ENCODE measurements around the gene FGD5.

The FGD5 gene

GRCh38 chr3:14780927-14781507 is 37.7 kb upstream of the FGD5 start:
- Histone ChIP-seq H3K4me3 (no peak overlapping the region), H3K27me3 (ENCODE audit: low read depth) (no peaks in the 10 kb centered on the region), H3K4me1 (no peaks in the 10 kb centered on the region), H3K36me3 (replicated peaks) (no peaks in the 10 kb centered on the region), H3K9me3 (0 out of 2 replicates have a peak, but pooled peaks cover 3% of the 10 kb centered on the region)
- in situ Hi-C loops (cut with MboI; ENCODE audit: low sequenced_read_pairs), result no loop called here
- DNase-seq (ENCODE audit: low spot score in 2 of 2), result peak; percentile 38 to 78

- 0 out of 2 replicates have a peak, but pooled peaks cover 3% of the 10 kb centered on the region for H3K9me3 ChIP-seq
- in situ Hi-C loops (cut with MboI; ENCODE audit: low sequenced_read_pairs), result no loop called here
- H3K4me1 ChIP-seq, result no peaks in the 10 kb centered on the region
- DNase-seq (ENCODE audit: low spot score in 2 of 2), result no peak
- H3K4me3 ChIP-seq, result no peak overlapping the region
- no peaks in the 10 kb centered on the region for H3K27me3 ChIP-seq (ENCODE audit: low read depth)
- no peaks in the 10 kb centered on the region for H3K36me3 ChIP-seq (replicated peaks)
Measured at GRCh38 chr3:14783480-14784086, 35.2 kb upstream of the FGD5 start.

- Histone ChIP-seq H3K9me3 (no peaks in the 10 kb centered on the region), H3K4me1 (no peaks in the 10 kb centered on the region), H3K36me3 (replicated peaks) (no peaks in the 10 kb centered on the region), H3K4me3 (no peak overlapping the region), H3K27me3 (ENCODE audit: low read depth) (no peaks in the 10 kb centered on the region)
- in situ Hi-C loops (cut with MboI; ENCODE audit: low sequenced_read_pairs), result no loop called here
- DNase-seq (ENCODE audit: low spot score in 2 of 2), result peak in 1 of 2 experiments; percentile 31
Measured at GRCh38 chr3:14784087-14784681, 34.6 kb upstream of the FGD5 start.

- in situ Hi-C loops (cut with MboI; ENCODE audit: low sequenced_read_pairs), result no loop called here
Measured at GRCh38 chr3:14785207-14786155, 33.3 kb upstream of the FGD5 start.

DNA sequence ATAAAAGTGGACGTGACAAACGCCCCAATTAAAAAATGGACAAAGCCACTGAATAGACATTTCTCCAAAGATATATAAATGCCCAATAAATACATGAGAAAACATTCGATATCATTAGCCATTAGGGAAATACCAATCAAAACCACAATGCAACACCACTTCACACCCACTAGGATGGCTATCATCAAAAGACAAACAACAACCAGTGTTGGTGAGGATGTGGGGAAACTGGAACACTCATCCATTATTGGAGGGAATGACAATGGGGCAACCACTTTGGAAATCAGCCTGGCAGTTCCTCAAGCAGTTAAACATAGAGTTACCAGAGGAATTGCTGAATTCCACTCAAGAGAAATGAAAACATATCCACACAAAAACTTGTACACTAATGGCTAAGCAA is 32.4 kb upstream of the FGD5 start:
- H3K36me3 ChIP-seq (replicated peaks), result no peaks in the 10 kb centered on the region
- H3K27me3 ChIP-seq (ENCODE audit: low read depth), result peaks cover 3% of the 10 kb centered on the region; the same call in 1 of the 2 replicates
- in situ Hi-C loops (cut with MboI; ENCODE audit: low sequenced_read_pairs), result no loop called here
- no peaks in the 10 kb centered on the region for H3K4me1 ChIP-seq
- H3K9me3 ChIP-seq, result no peaks in the 10 kb centered on the region
- no peak for DNase-seq (ENCODE audit: low spot score in 2 of 2)
- H3K4me3 ChIP-seq, result no peak overlapping the region

More at GRCh38 chr3:14785207-14786155, 33.3 kb upstream of the FGD5 start:
- no peaks in the 10 kb centered on the region for H3K4me1 ChIP-seq
- no peaks in the 10 kb centered on the region for H3K9me3 ChIP-seq
- no peaks in the 10 kb centered on the region; the same call in 1 of the 2 replicates for H3K27me3 ChIP-seq (ENCODE audit: low read depth)
- H3K4me3 ChIP-seq, result no peak overlapping the region
- no peak for DNase-seq (ENCODE audit: low spot score in 2 of 2)
- no peaks in the 10 kb centered on the region for H3K36me3 ChIP-seq (replicated peaks)

DNA sequence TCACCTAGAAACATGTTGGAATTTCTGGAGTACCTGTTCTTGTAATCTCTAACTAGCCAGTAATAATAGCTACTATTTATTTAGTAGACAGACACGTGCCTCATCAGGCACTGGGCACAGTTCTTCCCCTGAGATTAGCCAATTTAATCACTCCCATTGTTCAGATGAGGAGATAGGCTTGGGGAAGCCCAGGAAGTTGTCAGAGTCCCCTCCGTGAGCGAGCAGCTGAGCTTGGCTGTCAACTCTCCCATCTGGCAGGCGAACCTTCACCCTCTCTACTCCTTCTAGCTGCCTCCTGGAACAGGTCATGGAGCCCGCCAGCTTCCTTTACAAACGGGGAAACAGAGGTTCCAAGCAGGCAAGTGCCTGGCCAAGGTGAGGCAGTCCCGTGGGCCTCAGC is 31.1 kb upstream of the FGD5 start:
- no peak for DNase-seq (ENCODE audit: low spot score in 2 of 2)
- no peak overlapping the region for H3K4me3 ChIP-seq
- no peaks in the 10 kb centered on the region for H3K4me1 ChIP-seq
- H3K9me3 ChIP-seq, result no peaks in the 10 kb centered on the region
- in situ Hi-C loops (cut with MboI; ENCODE audit: low sequenced_read_pairs), result no loop called here
- H3K36me3 ChIP-seq (replicated peaks), result no peaks in the 10 kb centered on the region
- H3K27me3 ChIP-seq (ENCODE audit: low read depth), result peaks cover 3% of the 10 kb centered on the region

DNA sequence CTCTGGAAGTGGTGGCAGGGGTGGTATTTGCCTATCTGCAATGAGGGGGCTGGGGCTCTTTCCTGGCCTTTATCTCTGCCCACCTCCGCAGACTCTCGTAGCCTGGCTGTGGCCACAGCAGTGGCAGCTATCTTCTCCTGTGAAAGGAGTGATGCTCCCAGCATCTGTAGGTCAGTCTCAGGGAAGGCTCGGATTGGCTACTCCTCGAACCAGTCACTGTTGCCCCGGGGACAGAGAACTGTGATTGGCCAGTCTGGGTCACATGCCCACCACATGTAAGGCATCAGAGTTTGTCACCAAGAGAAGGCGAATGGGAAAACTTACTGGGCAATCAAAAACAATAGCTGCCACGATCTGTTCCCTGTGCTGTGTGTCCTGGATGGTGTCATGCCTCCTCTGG is 30.1 kb upstream of the FGD5 start:
- H3K9me3 ChIP-seq, result no peaks in the 10 kb centered on the region
- DNase-seq (ENCODE audit: low spot score in 2 of 2), result no peak
- H3K4me1 ChIP-seq, result no peaks in the 10 kb centered on the region
- no peaks in the 10 kb centered on the region for H3K36me3 ChIP-seq (replicated peaks)
- H3K4me3 ChIP-seq, result no peak overlapping the region
- in situ Hi-C loops (cut with MboI; ENCODE audit: low sequenced_read_pairs), result no loop called here
- peaks cover 3% of the 10 kb centered on the region for H3K27me3 ChIP-seq (ENCODE audit: low read depth)

DNA sequence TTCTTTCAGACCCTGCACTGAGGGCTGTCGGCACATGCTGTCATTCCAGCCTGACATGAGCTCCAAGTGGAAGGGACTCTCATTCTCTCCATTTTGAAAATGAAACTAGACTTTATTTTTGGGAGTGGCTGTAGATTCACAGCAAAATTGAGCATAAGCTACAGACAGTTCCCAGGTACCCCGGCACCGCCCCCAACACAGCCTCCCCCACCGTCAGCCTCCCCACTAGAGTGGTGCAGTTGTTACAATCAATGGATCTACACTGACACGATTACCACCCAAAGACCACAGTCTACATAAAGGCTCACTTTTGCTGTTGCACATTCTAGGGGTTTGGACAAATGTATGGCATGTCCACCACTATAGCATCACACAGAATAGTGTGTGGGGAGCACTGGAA is 29.5 kb upstream of the FGD5 start:
- Histone ChIP-seq H3K27me3 (ENCODE audit: low read depth) (peaks cover 3% of the 10 kb centered on the region), H3K36me3 (replicated peaks) (no peaks in the 10 kb centered on the region), H3K9me3 (no peaks in the 10 kb centered on the region), H3K4me1 (no peaks in the 10 kb centered on the region), H3K4me3 (no peak overlapping the region)
- in situ Hi-C loops (cut with MboI; ENCODE audit: low sequenced_read_pairs), result no loop called here
- DNase-seq (ENCODE audit: low spot score in 2 of 2), result no peak

DNA sequence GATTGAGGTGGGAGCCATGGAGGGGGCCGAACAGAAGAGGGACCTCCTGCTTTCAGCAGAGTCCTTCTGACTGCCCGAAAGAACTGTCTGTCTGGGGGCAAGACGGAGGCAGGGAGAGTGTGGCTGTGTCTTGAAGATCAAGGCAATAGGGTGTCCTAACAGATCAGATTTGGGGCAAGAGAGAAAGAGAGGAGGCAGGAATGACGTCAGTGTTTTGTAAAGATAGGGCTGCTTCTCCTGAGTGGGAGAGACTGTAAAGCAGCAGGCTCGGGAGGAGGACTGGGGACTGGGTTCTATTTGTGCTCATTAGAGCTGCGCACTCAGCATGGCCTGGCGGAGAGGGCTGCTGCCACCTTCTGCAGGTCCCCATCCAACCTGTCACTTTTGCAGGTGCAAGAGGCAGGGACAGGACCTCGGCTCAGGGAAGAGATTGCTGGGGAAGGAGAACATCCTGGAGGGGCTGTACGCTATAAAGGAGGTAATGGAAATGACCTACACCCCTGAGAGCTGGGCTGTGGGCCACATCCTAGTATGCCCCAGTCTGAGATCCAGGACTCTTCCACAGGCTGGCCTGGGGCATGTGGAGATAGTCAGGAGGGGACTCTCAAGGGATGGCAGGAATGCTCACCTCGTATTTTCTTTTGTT is 29.0 kb upstream of the FGD5 start:
- no peak for DNase-seq (ENCODE audit: low spot score in 2 of 2)
- Histone ChIP-seq H3K4me1 (no peaks in the 10 kb centered on the region), H3K9me3 (no peaks in the 10 kb centered on the region), H3K27me3 (ENCODE audit: low read depth) (peaks cover 3% of the 10 kb centered on the region), H3K36me3 (replicated peaks) (no peaks in the 10 kb centered on the region), H3K4me3 (no peak overlapping the region)
- in situ Hi-C loops (cut with MboI; ENCODE audit: low sequenced_read_pairs), result no loop called here

- no peaks in the 10 kb centered on the region for H3K4me1 ChIP-seq
- no peak overlapping the region for H3K4me3 ChIP-seq
- peaks cover 3% of the 10 kb centered on the region for H3K27me3 ChIP-seq (ENCODE audit: low read depth)
- no peaks in the 10 kb centered on the region for H3K9me3 ChIP-seq
- DNase-seq (ENCODE audit: low spot score in 2 of 2), result peak; percentile 46 to 83
- no peaks in the 10 kb centered on the region for H3K36me3 ChIP-seq (replicated peaks)
- in situ Hi-C loops (cut with MboI; ENCODE audit: low sequenced_read_pairs), result no loop called here
Measured at GRCh38 chr3:14791343-14791945, 27.3 kb upstream of the FGD5 start.

DNA sequence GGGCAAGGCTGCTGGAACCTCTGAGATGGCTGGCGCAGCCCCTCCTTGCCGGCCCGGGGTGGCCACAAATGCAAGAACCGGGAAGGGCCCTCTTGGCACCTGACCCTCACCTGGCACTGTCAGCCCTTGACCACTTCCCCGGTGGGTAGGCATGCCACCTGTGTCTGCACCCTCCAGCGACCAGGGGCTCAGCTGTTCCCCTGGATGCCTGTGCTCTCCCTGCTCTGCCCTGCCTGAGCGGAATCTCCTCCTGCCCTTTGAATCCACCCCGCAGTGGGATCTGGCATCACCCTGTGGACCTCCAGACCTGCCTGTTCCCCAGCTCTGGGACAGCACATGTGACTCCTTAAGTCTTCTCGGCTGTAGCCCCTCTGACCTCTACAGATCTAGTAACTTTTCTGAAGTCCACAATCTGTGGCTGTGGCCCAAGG is 26.1 kb upstream of the FGD5 start:
- no peak for DNase-seq (ENCODE audit: low spot score in 2 of 2)
- H3K4me3 ChIP-seq, result no peak overlapping the region
- H3K9me3 ChIP-seq, result no peaks in the 10 kb centered on the region
- peaks cover 3% of the 10 kb centered on the region for H3K27me3 ChIP-seq (ENCODE audit: low read depth)
- in situ Hi-C loops (cut with MboI; ENCODE audit: low sequenced_read_pairs), result no loop called here
- H3K4me1 ChIP-seq, result no peaks in the 10 kb centered on the region
- no peaks in the 10 kb centered on the region for H3K36me3 ChIP-seq (replicated peaks)

- no peaks in the 10 kb centered on the region for H3K4me1 ChIP-seq
- no peak for DNase-seq (ENCODE audit: low spot score in 2 of 2)
- no peak overlapping the region for H3K4me3 ChIP-seq
- no peaks in the 10 kb centered on the region for H3K36me3 ChIP-seq (replicated peaks)
- in situ Hi-C loops (cut with MboI; ENCODE audit: low sequenced_read_pairs), result no loop called here
- no peaks in the 10 kb centered on the region for H3K9me3 ChIP-seq
- H3K27me3 ChIP-seq (ENCODE audit: low read depth), result peaks cover 3% of the 10 kb centered on the region
Measured at GRCh38 chr3:14793126-14793857, 25.5 kb upstream of the FGD5 start.

Measured in HAP-1 (cell line).